Glutamatergic neuron (in vitro differentiated cells): ENCODE measurements around the gene UBAP2L. TPM values are rescaled to one million over a fixed set of nuclear protein-coding genes. Genes with fewer than 3 reads are reported as not detected.

Experiments used
- DNase-seq: peaks from one replicate; pipeline ENCODE4 v3.0.0; 2022
- H3K27ac Mint-ChIP-seq: one replicate; pipeline ENCODE4 v1.8.0; 2020; ENCODE audit warnings: mild to moderate bottlenecking, mixed read lengths, inconsistent platforms; ENCODE audit not compliant: unreplicated experiment
- H3K27me3 Mint-ChIP-seq: one replicate; pipeline ENCODE4 v1.8.0; 2020; ENCODE audit warnings: mild to moderate bottlenecking, moderate library complexity, mixed read lengths, inconsistent platforms; ENCODE audit not compliant: unreplicated experiment
- H3K36me3 Mint-ChIP-seq: one replicate; pipeline ENCODE4 v1.8.0; 2020; ENCODE audit warnings: mild to moderate bottlenecking, mixed read lengths, inconsistent platforms; ENCODE audit not compliant: unreplicated experiment
- H3K4me1 Mint-ChIP-seq: one replicate; pipeline ENCODE4 v1.8.0; 2020; ENCODE audit warnings: mild to moderate bottlenecking, low read depth, mixed read lengths, inconsistent platforms; ENCODE audit not compliant: unreplicated experiment
- H3K4me3 Mint-ChIP-seq: one replicate; pipeline ENCODE4 v1.8.0; 2020; ENCODE audit warnings: mild to moderate bottlenecking, mixed read lengths, inconsistent platforms; ENCODE audit not compliant: unreplicated experiment
- H3K9me3 Mint-ChIP-seq: one replicate; pipeline ENCODE4 v1.8.0; 2020; ENCODE audit warnings: mild to moderate bottlenecking, moderate library complexity, mixed read lengths, inconsistent platforms; ENCODE audit not compliant: unreplicated experiment
- CTCF ChIP-seq: fragments of 200-600 bp; sonication (generic); IDR thresholded peaks from one replicate; pipeline ENCODE4 v1.5.0; 2021; ENCODE audit not compliant: partially characterized antibody, unreplicated experiment
- total RNA-seq: library from RNA; stranded (reverse); fragmentation: NEBNext Ultra II Directional; extraction: Animal tissue kit (Norgen Biotek cat#: 25700); gene quantifications from one replicate; pipeline ENCODE4 v1.2.1, GENCODE V29; 2021; ENCODE audit not compliant: unreplicated experiment

The UBAP2L gene
- total RNA-seq, 1 donor from 2014 or later, result 259 TPM

DNA sequence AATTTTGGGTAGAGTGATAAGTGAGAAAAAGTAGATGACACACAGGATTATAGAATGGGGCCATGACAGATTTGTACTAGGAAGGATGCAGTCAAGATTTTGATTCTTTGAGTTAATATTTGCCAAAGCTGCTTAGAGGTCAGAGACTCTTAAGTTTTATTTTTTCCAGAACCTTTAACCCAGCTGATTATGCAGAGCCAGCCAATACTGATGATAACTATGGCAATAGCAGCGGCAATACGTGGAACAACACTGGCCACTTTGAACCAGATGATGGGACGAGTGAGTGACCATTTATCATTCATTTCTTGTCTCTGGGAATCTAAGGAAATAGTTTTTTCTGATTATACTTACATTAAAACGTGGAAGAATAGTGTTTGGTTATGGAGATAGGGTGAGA is 16.1 kb downstream of the UBAP2L start:
- DNase-seq, result no peak
- H3K27ac Mint-ChIP-seq, result no peak overlapping the region
- H3K27me3 Mint-ChIP-seq, result peaks cover 1% of the 10 kb centered on the region
- TF ChIP-seq CTCF, result no peak
- no peaks in the 10 kb centered on the region for H3K4me1 Mint-ChIP-seq
- H3K36me3 Mint-ChIP-seq, result no peaks in the 10 kb centered on the region
- H3K4me3 Mint-ChIP-seq, result no peak overlapping the region
- H3K9me3 Mint-ChIP-seq, result peaks cover 2% of the 10 kb centered on the region

DNA sequence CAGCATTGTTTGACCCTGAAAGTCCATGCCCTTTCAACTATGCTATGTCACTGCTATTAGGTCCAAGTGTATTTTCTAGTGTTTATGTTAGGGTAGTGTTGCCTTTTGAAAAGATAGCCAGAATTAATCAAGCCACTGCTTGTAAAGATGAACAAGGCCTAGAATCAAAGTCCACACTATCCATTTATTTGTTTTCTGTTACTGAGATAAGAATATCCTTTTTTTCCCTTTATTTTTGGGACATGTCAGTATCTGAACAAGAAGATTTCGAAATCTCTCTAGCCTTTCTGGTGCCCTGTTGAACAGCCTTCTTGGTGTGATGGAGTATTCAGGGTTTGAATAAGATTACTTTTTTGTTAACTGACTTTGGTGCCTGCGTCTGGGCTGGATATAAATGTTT is 16.7 kb downstream of the UBAP2L start:
- Mint-ChIP-seq H3K27ac (no peak overlapping the region), H3K9me3 (peaks cover 2% of the 10 kb centered on the region), H3K4me3 (no peak overlapping the region), H3K27me3 (peaks cover 1% of the 10 kb centered on the region), H3K4me1 (no peaks in the 10 kb centered on the region), H3K36me3 (no peaks in the 10 kb centered on the region)
- no peak for TF ChIP-seq CTCF
- DNase-seq, result no peak

DNA sequence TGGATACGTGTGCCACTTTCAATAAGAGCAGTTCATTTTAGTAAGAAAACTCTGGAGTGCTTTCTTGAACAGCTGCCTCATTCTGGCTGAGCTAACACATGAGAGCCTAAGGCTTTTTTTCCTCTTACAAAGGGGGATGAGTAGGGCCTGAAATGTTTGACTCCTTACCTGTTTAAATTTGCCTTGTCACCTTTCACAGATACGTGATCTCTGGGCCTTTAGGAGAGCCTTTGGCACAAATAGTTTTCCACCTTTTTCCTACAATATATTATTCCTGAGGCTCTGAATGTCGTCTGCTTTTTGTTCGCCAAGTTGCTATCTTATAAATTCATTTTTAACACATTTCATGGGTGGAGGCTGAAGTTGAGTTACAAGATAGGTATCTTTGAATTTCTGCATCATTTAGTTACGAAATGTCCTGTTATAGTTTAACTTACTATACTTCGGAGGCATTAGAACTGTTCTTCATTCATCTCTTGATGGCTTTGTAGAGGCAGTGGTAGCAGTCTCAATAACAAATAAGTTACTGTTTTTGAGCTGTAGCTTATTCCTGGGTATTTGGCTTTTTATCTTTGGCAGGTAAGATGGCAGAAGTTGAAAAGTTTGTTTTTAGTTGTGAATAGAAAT is 17.2 kb downstream of the UBAP2L start:
- Mint-ChIP-seq H3K4me1 (no peaks in the 10 kb centered on the region), H3K27ac (no peak overlapping the region), H3K27me3 (peaks cover 1% of the 10 kb centered on the region), H3K36me3 (no peaks in the 10 kb centered on the region), H3K9me3 (peaks cover 2% of the 10 kb centered on the region), H3K4me3 (no peak overlapping the region)
- TF ChIP-seq CTCF, result no peak
- DNase-seq, result no peak

GRCh38 chr1:154239491-154239890 is 18.7 kb downstream of the UBAP2L start:
- no peak for DNase-seq
- H3K27ac Mint-ChIP-seq, result peak overlapping the region; percentile 7
- peaks cover 1% of the 10 kb centered on the region for H3K27me3 Mint-ChIP-seq
- TF ChIP-seq CTCF, result no peak
- H3K9me3 Mint-ChIP-seq, result peaks cover under 1% of the 10 kb centered on the region
- no peak overlapping the region for H3K4me3 Mint-ChIP-seq
- H3K36me3 Mint-ChIP-seq, result no peaks in the 10 kb centered on the region
- H3K4me1 Mint-ChIP-seq, result no peaks in the 10 kb centered on the region

DNA sequence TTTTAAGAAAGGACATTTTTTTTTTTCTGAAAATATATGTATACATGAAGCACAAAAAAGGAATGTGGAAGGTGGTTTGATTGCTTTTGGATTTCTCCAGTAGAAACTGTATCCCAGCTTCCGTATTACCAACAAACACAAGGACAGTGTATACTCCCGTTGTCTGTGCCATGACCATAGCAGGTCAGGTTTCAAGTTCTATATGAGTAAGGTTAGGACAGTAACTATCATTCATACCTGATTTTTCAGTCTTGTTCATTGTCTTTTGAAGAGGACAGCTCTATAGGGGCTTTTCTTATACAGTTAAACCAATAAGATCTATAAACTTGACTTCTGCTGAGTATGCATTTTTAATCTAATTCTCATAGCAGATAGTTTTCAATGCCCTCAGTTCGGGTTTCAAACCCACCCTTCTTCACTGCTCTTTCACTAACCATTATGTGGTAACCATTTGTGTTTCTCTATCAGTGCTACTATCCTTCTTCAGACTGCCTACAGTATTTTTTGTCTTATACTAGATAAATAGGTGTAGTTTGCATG is 19.6 kb downstream of the UBAP2L start:
- Mint-ChIP-seq H3K27me3 (peaks cover 1% of the 10 kb centered on the region), H3K4me3 (no peak overlapping the region), H3K36me3 (no peaks in the 10 kb centered on the region), H3K4me1 (no peaks in the 10 kb centered on the region), H3K9me3 (no peaks in the 10 kb centered on the region), H3K27ac (no peak overlapping the region)
- DNase-seq, result no peak
- no peak for TF ChIP-seq CTCF
